ENCODE measurements around the gene NHLRC4.

The NHLRC4 gene

DNA sequence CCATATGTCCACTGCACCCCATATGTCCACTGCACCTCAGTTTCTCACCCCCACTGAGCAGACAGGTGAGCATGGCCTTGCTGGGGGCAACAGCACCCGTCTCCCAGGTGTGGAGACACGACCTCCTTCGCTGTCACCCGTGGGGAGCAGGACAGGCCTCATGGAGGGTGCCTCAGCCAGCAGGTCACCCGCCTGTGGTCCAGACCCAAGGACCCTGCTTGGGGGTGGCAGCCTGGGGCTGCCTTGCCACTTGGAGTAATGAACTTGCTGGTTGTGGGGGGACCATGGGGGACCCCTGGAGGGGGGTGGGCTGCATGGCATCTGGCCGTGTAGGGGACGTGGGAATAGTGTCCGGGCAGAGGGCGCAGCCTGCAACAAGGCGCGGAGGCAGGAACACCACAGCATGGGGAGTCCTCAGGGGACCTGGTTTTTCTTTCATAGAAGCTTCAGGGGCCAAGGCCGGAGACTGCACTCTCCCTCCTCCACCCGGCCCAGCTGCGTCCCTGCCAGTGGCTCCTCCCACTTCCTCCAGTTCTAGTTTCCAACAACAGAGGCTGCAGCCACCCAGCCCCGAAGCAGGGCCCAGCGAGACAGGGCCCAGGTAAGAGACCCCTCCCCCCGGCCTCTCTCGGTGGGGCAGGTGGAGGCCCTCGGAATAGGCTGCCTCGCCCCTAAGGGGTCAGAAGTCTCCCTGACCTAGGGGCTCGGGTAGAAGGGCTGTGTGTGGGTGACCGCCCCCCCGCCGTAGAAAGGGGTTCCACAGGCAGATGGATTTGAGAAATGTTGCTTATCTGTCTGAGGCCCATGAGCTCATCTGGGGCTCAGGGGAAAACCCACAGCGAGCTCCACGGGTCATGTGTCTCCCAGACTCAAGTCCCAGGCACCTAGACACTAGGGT lies at the start of gene NHLRC4 (continued):
- TF ChIP-seq, protein P1, sequence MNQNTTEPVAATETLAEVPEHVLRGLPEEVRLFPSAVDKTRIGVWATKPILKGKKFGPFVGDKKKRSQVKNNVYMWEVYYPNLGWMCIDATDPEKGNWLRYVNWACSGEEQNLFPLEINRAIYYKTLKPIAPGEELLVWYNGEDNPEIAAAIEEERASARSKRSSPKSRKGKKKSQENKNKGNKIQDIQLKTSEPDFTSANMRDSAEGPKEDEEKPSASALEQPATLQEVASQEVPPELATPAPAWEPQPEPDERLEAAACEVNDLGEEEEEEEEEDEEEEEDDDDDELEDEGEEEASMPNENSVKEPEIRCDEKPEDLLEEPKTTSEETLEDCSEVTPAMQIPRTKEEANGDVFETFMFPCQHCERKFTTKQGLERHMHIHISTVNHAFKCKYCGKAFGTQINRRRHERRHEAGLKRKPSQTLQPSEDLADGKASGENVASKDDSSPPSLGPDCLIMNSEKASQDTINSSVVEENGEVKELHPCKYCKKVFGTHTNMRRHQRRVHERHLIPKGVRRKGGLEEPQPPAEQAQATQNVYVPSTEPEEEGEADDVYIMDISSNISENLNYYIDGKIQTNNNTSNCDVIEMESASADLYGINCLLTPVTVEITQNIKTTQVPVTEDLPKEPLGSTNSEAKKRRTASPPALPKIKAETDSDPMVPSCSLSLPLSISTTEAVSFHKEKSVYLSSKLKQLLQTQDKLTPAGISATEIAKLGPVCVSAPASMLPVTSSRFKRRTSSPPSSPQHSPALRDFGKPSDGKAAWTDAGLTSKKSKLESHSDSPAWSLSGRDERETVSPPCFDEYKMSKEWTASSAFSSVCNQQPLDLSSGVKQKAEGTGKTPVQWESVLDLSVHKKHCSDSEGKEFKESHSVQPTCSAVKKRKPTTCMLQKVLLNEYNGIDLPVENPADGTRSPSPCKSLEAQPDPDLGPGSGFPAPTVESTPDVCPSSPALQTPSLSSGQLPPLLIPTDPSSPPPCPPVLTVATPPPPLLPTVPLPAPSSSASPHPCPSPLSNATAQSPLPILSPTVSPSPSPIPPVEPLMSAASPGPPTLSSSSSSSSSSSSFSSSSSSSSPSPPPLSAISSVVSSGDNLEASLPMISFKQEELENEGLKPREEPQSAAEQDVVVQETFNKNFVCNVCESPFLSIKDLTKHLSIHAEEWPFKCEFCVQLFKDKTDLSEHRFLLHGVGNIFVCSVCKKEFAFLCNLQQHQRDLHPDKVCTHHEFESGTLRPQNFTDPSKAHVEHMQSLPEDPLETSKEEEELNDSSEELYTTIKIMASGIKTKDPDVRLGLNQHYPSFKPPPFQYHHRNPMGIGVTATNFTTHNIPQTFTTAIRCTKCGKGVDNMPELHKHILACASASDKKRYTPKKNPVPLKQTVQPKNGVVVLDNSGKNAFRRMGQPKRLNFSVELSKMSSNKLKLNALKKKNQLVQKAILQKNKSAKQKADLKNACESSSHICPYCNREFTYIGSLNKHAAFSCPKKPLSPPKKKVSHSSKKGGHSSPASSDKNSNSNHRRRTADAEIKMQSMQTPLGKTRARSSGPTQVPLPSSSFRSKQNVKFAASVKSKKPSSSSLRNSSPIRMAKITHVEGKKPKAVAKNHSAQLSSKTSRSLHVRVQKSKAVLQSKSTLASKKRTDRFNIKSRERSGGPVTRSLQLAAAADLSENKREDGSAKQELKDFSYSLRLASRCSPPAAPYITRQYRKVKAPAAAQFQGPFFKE (tag by site-specific recombination; IDR thresholded peaks at IDR 0.05; ENCODE audit: borderline replicate concordance), result no peak
- no peak for TF ChIP-seq ZNF302 (tag by site-specific recombination; IDR thresholded peaks at IDR 0.05; ENCODE audit: low read depth)
- peak; percentile 31; the same call in 1 of the 2 replicates for TF ChIP-seq ZNF341 (tag by site-specific recombination; IDR thresholded peaks at IDR 0.05; ENCODE audit: low read depth)
- TF ChIP-seq ZNF530 (tag by site-specific recombination; IDR thresholded peaks at IDR 0.05; ENCODE audit: low read depth), result no peak
- TF ChIP-seq ZNF664 (tag by site-specific recombination; IDR thresholded peaks at IDR 0.05), result no peak
- peak; percentile 63 for TF ChIP-seq ZIC2 (tag by site-specific recombination; IDR thresholded peaks at IDR 0.05)
- no peak for TF ChIP-seq ZNF132 (tag by site-specific recombination; IDR thresholded peaks at IDR 0.05; ENCODE audit: borderline replicate concordance)
- TF ChIP-seq, protein P2, sequence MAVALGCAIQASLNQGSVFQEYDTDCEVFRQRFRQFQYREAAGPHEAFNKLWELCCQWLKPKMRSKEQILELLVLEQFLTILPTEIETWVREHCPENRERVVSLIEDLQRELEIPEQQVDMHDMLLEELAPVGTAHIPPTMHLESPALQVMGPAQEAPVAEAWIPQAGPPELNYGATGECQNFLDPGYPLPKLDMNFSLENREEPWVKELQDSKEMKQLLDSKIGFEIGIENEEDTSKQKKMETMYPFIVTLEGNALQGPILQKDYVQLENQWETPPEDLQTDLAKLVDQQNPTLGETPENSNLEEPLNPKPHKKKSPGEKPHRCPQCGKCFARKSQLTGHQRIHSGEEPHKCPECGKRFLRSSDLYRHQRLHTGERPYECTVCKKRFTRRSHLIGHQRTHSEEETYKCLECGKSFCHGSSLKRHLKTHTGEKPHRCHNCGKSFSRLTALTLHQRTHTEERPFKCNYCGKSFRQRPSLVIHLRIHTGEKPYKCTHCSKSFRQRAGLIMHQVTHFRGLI (tag by site-specific recombination; IDR thresholded peaks at IDR 0.05), result no peak
- peak; percentile 47; the same call in 1 of the 2 replicates for TF ChIP-seq ZNF121 (tag by site-specific recombination; IDR thresholded peaks at IDR 0.05)
- TF ChIP-seq, protein P3, sequence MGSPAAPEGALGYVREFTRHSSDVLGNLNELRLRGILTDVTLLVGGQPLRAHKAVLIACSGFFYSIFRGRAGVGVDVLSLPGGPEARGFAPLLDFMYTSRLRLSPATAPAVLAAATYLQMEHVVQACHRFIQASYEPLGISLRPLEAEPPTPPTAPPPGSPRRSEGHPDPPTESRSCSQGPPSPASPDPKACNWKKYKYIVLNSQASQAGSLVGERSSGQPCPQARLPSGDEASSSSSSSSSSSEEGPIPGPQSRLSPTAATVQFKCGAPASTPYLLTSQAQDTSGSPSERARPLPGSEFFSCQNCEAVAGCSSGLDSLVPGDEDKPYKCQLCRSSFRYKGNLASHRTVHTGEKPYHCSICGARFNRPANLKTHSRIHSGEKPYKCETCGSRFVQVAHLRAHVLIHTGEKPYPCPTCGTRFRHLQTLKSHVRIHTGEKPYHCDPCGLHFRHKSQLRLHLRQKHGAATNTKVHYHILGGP (tag by site-specific recombination; IDR thresholded peaks at IDR 0.05), result no peak
- peak; percentile 67 for TF ChIP-seq GLIS2 (tag by site-specific recombination; IDR thresholded peaks at IDR 0.05)
- TF ChIP-seq SP7 (tag by site-specific recombination; IDR thresholded peaks at IDR 0.05), result no peak
- TF ChIP-seq ZNF19 (tag by site-specific recombination; IDR thresholded peaks at IDR 0.05; ENCODE audit: low read depth), result no peak
- TF ChIP-seq, protein P4, sequence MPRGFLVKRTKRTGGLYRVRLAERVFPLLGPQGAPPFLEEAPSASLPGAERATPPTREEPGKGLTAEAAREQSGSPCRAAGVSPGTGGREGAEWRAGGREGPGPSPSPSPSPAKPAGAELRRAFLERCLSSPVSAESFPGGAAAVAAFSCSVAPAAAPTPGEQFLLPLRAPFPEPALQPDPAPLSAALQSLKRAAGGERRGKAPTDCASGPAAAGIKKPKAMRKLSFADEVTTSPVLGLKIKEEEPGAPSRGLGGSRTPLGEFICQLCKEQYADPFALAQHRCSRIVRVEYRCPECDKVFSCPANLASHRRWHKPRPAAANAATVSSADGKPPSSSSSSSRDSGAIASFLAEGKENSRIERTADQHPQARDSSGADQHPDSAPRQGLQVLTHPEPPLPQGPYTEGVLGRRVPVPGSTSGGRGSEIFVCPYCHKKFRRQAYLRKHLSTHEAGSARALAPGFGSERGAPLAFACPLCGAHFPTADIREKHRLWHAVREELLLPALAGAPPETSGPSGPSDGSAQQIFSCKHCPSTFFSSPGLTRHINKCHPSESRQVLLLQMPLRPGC (tag by site-specific recombination; IDR thresholded peaks at IDR 0.05), result no peak
- TF ChIP-seq, protein P5, sequence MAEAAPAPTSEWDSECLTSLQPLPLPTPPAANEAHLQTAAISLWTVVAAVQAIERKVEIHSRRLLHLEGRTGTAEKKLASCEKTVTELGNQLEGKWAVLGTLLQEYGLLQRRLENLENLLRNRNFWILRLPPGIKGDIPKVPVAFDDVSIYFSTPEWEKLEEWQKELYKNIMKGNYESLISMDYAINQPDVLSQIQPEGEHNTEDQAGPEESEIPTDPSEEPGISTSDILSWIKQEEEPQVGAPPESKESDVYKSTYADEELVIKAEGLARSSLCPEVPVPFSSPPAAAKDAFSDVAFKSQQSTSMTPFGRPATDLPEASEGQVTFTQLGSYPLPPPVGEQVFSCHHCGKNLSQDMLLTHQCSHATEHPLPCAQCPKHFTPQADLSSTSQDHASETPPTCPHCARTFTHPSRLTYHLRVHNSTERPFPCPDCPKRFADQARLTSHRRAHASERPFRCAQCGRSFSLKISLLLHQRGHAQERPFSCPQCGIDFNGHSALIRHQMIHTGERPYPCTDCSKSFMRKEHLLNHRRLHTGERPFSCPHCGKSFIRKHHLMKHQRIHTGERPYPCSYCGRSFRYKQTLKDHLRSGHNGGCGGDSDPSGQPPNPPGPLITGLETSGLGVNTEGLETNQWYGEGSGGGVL (tag by site-specific recombination; IDR thresholded peaks at IDR 0.05), result no peak

Data from HEK293 (cell line).